ENCODE results near the gene FOXK1.

The FOXK1 gene

GRCh38 chr7:4730971-4731370, 48.9 kb downstream of the FOXK1 start:
- H3K4me1 ChIP-seq (ENCODE audit: low read length) = no peaks in the 10 kb centered on the region
- H3K9ac ChIP-seq (ENCODE audit: low read length) = no peak overlapping the region
- no peaks in the 10 kb centered on the region for H3K9me3 ChIP-seq (ENCODE audit: insufficient read depth, low read length)
- no peaks in the 10 kb centered on the region for H4K20me1 ChIP-seq (ENCODE audit: insufficient read depth, low read length)
- H3K4me3 ChIP-seq (ENCODE audit: low read length) = no peak overlapping the region
- no peak overlapping the region for H3K27ac ChIP-seq (ENCODE audit: low read length)
- peaks cover 4% of the 10 kb centered on the region for H3K36me3 ChIP-seq (replicated peaks; ENCODE audit: low read depth, low read length)
- no peak overlapping the region for H3K4me2 ChIP-seq (ENCODE audit: low read length)
- H3K79me2 ChIP-seq (ENCODE audit: low read length) = peaks cover 59% of the 10 kb centered on the region
- no peaks in the 10 kb centered on the region for H3K27me3 ChIP-seq (ENCODE audit: low read depth, low read length)
- no peak overlapping the region for H2AFZ ChIP-seq (ENCODE audit: low read depth, low read length)
- TF ChIP-seq, protein P1, sequence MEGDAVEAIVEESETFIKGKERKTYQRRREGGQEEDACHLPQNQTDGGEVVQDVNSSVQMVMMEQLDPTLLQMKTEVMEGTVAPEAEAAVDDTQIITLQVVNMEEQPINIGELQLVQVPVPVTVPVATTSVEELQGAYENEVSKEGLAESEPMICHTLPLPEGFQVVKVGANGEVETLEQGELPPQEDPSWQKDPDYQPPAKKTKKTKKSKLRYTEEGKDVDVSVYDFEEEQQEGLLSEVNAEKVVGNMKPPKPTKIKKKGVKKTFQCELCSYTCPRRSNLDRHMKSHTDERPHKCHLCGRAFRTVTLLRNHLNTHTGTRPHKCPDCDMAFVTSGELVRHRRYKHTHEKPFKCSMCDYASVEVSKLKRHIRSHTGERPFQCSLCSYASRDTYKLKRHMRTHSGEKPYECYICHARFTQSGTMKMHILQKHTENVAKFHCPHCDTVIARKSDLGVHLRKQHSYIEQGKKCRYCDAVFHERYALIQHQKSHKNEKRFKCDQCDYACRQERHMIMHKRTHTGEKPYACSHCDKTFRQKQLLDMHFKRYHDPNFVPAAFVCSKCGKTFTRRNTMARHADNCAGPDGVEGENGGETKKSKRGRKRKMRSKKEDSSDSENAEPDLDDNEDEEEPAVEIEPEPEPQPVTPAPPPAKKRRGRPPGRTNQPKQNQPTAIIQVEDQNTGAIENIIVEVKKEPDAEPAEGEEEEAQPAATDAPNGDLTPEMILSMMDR (IDR thresholded peaks at IDR 0.05; ENCODE audit: low read depth, low read length) = no peak
- TF ChIP-seq EZH2phosphoT487 (IDR thresholded peaks at IDR 0.05; ENCODE audit: low read depth) = no peak

- Histone ChIP-seq H3K27me3 (ENCODE audit: low read depth, low read length) (no peaks in the 10 kb centered on the region), H3K9ac (ENCODE audit: low read length) (no peak overlapping the region), H3K4me1 (ENCODE audit: low read length) (no peaks in the 10 kb centered on the region), H3K9me3 (ENCODE audit: insufficient read depth, low read length) (no peaks in the 10 kb centered on the region), H3K79me2 (ENCODE audit: low read length) (peaks cover 60% of the 10 kb centered on the region), H3K4me3 (ENCODE audit: low read length) (no peak overlapping the region), H3K4me2 (ENCODE audit: low read length) (no peak overlapping the region), H3K36me3 (replicated peaks; ENCODE audit: low read depth, low read length) (peaks cover 4% of the 10 kb centered on the region), H4K20me1 (ENCODE audit: insufficient read depth, low read length) (no peaks in the 10 kb centered on the region), H3K27ac (ENCODE audit: low read length) (no peak overlapping the region), H2AFZ (ENCODE audit: low read depth, low read length) (no peak overlapping the region)
- TF ChIP-seq, protein P1 (IDR thresholded peaks at IDR 0.05; ENCODE audit: low read depth, low read length) = no peak
- TF ChIP-seq EZH2phosphoT487 (IDR thresholded peaks at IDR 0.05; ENCODE audit: low read depth) = no peak
Measured at GRCh38 chr7:4731803-4732202, 49.7 kb downstream of the FOXK1 start.

- Histone ChIP-seq H3K9me3 (ENCODE audit: insufficient read depth, low read length) (no peaks in the 10 kb centered on the region), H4K20me1 (ENCODE audit: insufficient read depth, low read length) (0 out of 2 replicates have a peak, but pooled peaks cover 3% of the 10 kb centered on the region), H3K9ac (ENCODE audit: low read length) (no peak overlapping the region), H3K79me2 (ENCODE audit: low read length) (peaks cover 58% of the 10 kb centered on the region), H3K4me3 (ENCODE audit: low read length) (no peak overlapping the region), H2AFZ (ENCODE audit: low read depth, low read length) (no peak overlapping the region), H3K4me2 (ENCODE audit: low read length) (no peak overlapping the region), H3K27me3 (ENCODE audit: low read depth, low read length) (no peaks in the 10 kb centered on the region), H3K36me3 (replicated peaks; ENCODE audit: low read depth, low read length) (peaks cover 4% of the 10 kb centered on the region), H3K27ac (ENCODE audit: low read length) (no peak overlapping the region), H3K4me1 (ENCODE audit: low read length) (no peaks in the 10 kb centered on the region)
- TF ChIP-seq EZH2phosphoT487 (IDR thresholded peaks at IDR 0.05; ENCODE audit: low read depth) = no peak
- TF ChIP-seq, protein P1 (IDR thresholded peaks at IDR 0.05; ENCODE audit: low read depth, low read length) = no peak
Measured at GRCh38 chr7:4733936-4734528, 51.9 kb downstream of the FOXK1 start.

DNA sequence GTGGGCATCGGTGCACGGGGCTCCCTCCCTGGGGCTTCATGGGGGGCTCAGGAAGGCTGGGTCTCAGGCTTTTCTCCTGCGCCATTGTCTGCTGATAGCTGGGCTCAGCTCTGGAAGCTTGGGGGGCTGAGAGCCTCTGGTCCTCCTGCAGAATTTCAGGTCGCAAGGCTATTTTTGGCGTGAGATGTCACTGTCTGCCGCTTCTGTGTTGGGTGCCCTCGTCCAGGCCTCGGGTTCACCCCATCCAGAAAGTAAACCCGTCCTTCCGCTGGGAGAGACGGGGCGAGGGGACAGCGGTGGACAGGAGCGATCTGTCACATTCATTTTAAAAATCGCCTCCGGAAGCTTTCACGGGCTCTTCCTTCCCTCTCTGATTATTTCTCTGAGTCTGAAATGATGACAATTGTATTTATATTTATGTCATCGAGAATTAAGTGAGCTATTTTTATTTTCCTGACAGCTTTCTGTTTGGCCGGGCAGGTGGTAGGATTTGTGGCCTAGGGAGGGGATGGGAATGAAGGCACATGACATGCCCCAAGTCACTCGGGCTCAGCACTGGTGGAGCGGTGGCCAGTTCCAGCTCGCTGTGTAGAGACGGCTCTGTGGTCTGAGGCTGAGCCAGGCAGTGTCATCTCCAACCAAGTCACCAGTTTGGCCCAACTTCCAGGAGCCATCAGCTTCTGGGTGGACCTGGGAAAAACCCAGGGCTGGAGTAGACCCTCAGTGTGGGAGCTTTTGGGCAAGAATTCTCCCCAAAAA, 52.7 kb downstream of the FOXK1 start:
- Histone ChIP-seq H3K9ac (ENCODE audit: low read length) (no peak overlapping the region), H2AFZ (ENCODE audit: low read depth, low read length) (no peak overlapping the region), H3K36me3 (replicated peaks; ENCODE audit: low read depth, low read length) (peaks cover 4% of the 10 kb centered on the region), H3K4me3 (ENCODE audit: low read length) (no peak overlapping the region), H3K9me3 (ENCODE audit: insufficient read depth, low read length) (no peaks in the 10 kb centered on the region), H3K27ac (ENCODE audit: low read length) (no peak overlapping the region), H3K79me2 (ENCODE audit: low read length) (peaks cover 58% of the 10 kb centered on the region), H3K4me2 (ENCODE audit: low read length) (no peak overlapping the region), H3K27me3 (ENCODE audit: low read depth, low read length) (no peaks in the 10 kb centered on the region), H3K4me1 (ENCODE audit: low read length) (no peaks in the 10 kb centered on the region), H4K20me1 (ENCODE audit: insufficient read depth, low read length) (peaks cover 3% of the 10 kb centered on the region; the same call in 1 of the 2 replicates)
- TF ChIP-seq EZH2phosphoT487 (IDR thresholded peaks at IDR 0.05; ENCODE audit: low read depth) = no peak
- TF ChIP-seq, protein P1 (IDR thresholded peaks at IDR 0.05; ENCODE audit: low read depth, low read length) = no peak
